Right atrium auricular region (tissue), 2 donors: Measurements from ENCODE around the gene SNAP23. TPM values are rescaled to one million over a fixed set of nuclear protein-coding genes. Genes with fewer than 3 reads are reported as not detected.

ENCODE experiments used
- DNase-seq: peaks from one replicate; pipeline ENCODE4 v3.0.0-alpha.2; 2019; ENCODE audit warnings: low spot score
- H3K27ac ChIP-seq, 2 donors: fragments of 200-600 bp; sonication (generic); 1 replicate in 1 of 2; 2 replicates in 1 of 2; pipeline ENCODE4 v1.5.1; 2016 to 2019
- H3K27me3 ChIP-seq, 2 donors: fragments of 200-600 bp; sonication (generic); one replicate each; pipeline versions ENCODE4 v1.5.1 to v1.6.0; 2017 to 2019
- H3K36me3 ChIP-seq: fragments of 200-600 bp; sonication (generic); one replicate; pipeline ENCODE4 v1.5.1; 2016
- H3K4me1 ChIP-seq, 2 donors: fragments of 200-600 bp; sonication (generic); one replicate each; pipeline versions ENCODE4 v1.5.1 to v1.6.0; 2017 to 2019
- H3K4me3 ChIP-seq, 2 donors: fragments of 200-600 bp; sonication (generic); 1 replicate in 1 of 2; 2 replicates in 1 of 2; pipeline ENCODE4 v1.5.1; 2017 to 2019; ENCODE audit warnings: mild to moderate bottlenecking in 1 of 2, moderate library complexity in 1 of 2
- H3K9me3 ChIP-seq, 2 donors: fragments of 200-600 bp; sonication (generic); one replicate each; pipeline ENCODE4 v1.5.1; 2019
- total RNA-seq, 2 donors: library from RNA; depleted of rRNA; stranded (reverse); fragments of >200 nt; gene quantifications; one replicate each; pipeline ENCODE4 v1.1.0, GENCODE V29; 2016
- TF ChIP-seq, protein P1 (sequence below), 2 donors: fragments of 200-600 bp; sonication (generic); IDR thresholded peaks; one replicate each; pipeline ENCODE4 v1.5.1; 2019; ENCODE audit warnings: antibody characterized with exemption in 2 of 2

SNAP23 gene
- total RNA-seq, 2 donors from 2014 or later = 37.3 to 38.1 TPM

GRCh38 chr15:42577514-42578031, 82.1 kb downstream of the SNAP23 start:
- no peak for DNase-seq
- H3K9me3 ChIP-seq = no peaks in the 10 kb centered on the region
- no peaks in the 10 kb centered on the region for H3K27me3 ChIP-seq
- peak overlapping the region in 1 of 2 donors; percentile 91 for H3K4me3 ChIP-seq
- H3K4me1 ChIP-seq = peaks cover 0 to 65% of the 10 kb centered on the region in 2 donors
- peak overlapping the region; percentile 94 to 95 for H3K27ac ChIP-seq
- TF ChIP-seq, protein P1, sequence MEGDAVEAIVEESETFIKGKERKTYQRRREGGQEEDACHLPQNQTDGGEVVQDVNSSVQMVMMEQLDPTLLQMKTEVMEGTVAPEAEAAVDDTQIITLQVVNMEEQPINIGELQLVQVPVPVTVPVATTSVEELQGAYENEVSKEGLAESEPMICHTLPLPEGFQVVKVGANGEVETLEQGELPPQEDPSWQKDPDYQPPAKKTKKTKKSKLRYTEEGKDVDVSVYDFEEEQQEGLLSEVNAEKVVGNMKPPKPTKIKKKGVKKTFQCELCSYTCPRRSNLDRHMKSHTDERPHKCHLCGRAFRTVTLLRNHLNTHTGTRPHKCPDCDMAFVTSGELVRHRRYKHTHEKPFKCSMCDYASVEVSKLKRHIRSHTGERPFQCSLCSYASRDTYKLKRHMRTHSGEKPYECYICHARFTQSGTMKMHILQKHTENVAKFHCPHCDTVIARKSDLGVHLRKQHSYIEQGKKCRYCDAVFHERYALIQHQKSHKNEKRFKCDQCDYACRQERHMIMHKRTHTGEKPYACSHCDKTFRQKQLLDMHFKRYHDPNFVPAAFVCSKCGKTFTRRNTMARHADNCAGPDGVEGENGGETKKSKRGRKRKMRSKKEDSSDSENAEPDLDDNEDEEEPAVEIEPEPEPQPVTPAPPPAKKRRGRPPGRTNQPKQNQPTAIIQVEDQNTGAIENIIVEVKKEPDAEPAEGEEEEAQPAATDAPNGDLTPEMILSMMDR (IDR thresholded peaks at IDR 0.05) = no peak
- no peaks in the 10 kb centered on the region for H3K36me3 ChIP-seq

- TF ChIP-seq, protein P1 (IDR thresholded peaks at IDR 0.05) = no peak
- Histone ChIP-seq H3K36me3 (no peaks in the 10 kb centered on the region), H3K9me3 (no peaks in the 10 kb centered on the region), H3K27ac (peak overlapping the region in 1 of 2 donors; percentile 23), H3K4me1 (peaks cover 0 to 80% of the 10 kb centered on the region in 2 donors), H3K4me3 (no peak overlapping the region), H3K27me3 (no peaks in the 10 kb centered on the region)
- no peak for DNase-seq
Measured at GRCh38 chr15:42578984-42579537, 83.6 kb downstream of the SNAP23 start.

- H3K9me3 ChIP-seq = no peaks in the 10 kb centered on the region
- peak overlapping the region; percentile 80 for H3K27ac ChIP-seq
- peaks cover 0 to 80% of the 10 kb centered on the region in 2 donors for H3K4me1 ChIP-seq
- peak overlapping the region; percentile 31 to 46 for H3K4me3 ChIP-seq
- peak; percentile 87 for DNase-seq
- peaks cover 7% of the 10 kb centered on the region for H3K36me3 ChIP-seq
- H3K27me3 ChIP-seq = no peaks in the 10 kb centered on the region
- TF ChIP-seq, protein P1 (IDR thresholded peaks at IDR 0.05) = peak in 1 of 2 donors; percentile 14
Measured at GRCh38 chr15:42581272-42581730, 85.9 kb downstream of the SNAP23 start.

Other genes starting within 250 kb of the SNAP23 start
- gene GANC, start 222.4 kb upstream of the SNAP23 start, total RNA-seq = 10 to 100 TPM in 1 of 2 donors, 1 to 10 TPM in 1; 6.6 to 12.7 TPM
- 10 to 100 TPM; 17.0 to 25.4 TPM for gene TMEM87A, start 222.2 kb upstream of the SNAP23 start, total RNA-seq
- gene CAPN3, start 136.1 kb upstream of the SNAP23 start, total RNA-seq = 1 to 10 TPM; 5.3 to 8.6 TPM
- 100 to 1,000 TPM; 332 to 619 TPM for gene ZNF106, start 4.5 kb upstream of the SNAP23 start, total RNA-seq
- 10 to 100 TPM in 1 of 2 donors, 1 to 10 TPM in 1; 6.7 to 12.4 TPM for gene LRRC57, start 53.2 kb downstream of the SNAP23 start, total RNA-seq
- 10 to 100 TPM; 21.5 to 23.0 TPM for gene HAUS2, start 53.2 kb downstream of the SNAP23 start, total RNA-seq
- gene STARD9, start 80.0 kb downstream of the SNAP23 start, total RNA-seq = 1 to 10 TPM; 8.3 to 8.8 TPM
- gene CDAN1, start 241.5 kb downstream of the SNAP23 start, total RNA-seq = 1 to 10 TPM; 3.5 to 6.1 TPM